ENCODE measurements around the gene DGKD.
A peak's percentile ranks its signal among the peaks of the same experiment; 100 is the strongest.

Gene DGKD

DNA sequence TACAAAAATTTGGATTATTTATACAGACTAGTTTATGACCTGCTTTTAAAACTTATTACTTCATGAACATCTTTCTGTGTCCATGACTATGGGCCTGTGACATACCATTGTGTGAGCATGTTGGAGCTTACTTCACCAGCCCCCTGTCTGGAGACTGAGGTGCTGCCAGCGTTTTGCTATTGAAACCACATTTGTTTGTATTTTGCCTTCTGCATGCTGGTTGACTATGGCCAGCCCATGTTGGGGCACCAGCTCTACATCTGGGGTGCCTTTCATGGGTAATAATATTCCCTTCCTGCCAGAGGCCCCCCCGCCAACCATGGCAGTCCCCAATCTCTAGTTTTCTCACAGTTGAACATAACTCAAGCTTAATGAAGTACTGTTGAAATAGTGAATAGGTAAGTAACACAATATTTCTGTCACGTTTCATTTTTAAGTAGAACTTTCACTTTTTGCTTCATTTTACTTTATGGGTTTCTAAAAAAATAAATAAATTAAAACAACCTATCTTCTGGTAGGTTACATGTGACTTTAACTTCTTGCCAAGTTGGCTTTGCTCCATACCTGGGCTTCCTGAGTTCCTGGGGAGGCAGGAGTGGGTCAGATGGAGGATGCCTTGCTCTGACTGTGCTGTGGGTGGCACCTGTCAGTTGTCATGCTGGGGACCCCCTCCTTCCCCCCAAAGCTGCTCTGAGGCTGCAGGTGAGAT, 63.9 kb downstream of the DGKD start:
- H3K27ac ChIP-seq (ENCODE audit: low read length), result no peak overlapping the region
- ATAC-seq (ENCODE audit: insufficient read depth, low read depth) (no peak), DNase-seq (no peak)
- H3K4me2 ChIP-seq (ENCODE audit: insufficient read depth, low read length), result no peak overlapping the region
- no peak overlapping the region for H2AFZ ChIP-seq (ENCODE audit: low read depth, low read length)
- no peaks in the 10 kb centered on the region for H3K27me3 ChIP-seq (ENCODE audit: insufficient read depth, low read length, poor library complexity)
- H3K4me3 ChIP-seq (ENCODE audit: low read depth in 1 of 2, low read length in 2 of 2), result no peak overlapping the region
- no peak for TF ChIP-seq EZH2 (IDR thresholded peaks at IDR 0.05; ENCODE audit: borderline replicate concordance, low read depth, low read length, severe bottlenecking)
- TF ChIP-seq, protein P1, sequence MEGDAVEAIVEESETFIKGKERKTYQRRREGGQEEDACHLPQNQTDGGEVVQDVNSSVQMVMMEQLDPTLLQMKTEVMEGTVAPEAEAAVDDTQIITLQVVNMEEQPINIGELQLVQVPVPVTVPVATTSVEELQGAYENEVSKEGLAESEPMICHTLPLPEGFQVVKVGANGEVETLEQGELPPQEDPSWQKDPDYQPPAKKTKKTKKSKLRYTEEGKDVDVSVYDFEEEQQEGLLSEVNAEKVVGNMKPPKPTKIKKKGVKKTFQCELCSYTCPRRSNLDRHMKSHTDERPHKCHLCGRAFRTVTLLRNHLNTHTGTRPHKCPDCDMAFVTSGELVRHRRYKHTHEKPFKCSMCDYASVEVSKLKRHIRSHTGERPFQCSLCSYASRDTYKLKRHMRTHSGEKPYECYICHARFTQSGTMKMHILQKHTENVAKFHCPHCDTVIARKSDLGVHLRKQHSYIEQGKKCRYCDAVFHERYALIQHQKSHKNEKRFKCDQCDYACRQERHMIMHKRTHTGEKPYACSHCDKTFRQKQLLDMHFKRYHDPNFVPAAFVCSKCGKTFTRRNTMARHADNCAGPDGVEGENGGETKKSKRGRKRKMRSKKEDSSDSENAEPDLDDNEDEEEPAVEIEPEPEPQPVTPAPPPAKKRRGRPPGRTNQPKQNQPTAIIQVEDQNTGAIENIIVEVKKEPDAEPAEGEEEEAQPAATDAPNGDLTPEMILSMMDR (IDR thresholded peaks at IDR 0.05; ENCODE audit: borderline replicate concordance, extremely low read depth, low read length, poor library complexity, severe bottlenecking), result no peak
- H3K79me2 ChIP-seq (ENCODE audit: insufficient read depth, low read length), result no peaks in the 10 kb centered on the region; the same call in 1 of the 2 replicates
- H3K4me1 ChIP-seq (ENCODE audit: insufficient read depth, low read length), result peaks cover 6% of the 10 kb centered on the region
- H3K36me3 ChIP-seq (ENCODE audit: insufficient read depth, low read length), result no peaks in the 10 kb centered on the region; the same call in 1 of the 2 replicates
- H4K20me1 ChIP-seq (ENCODE audit: insufficient read depth, low read length), result peaks cover 27% of the 10 kb centered on the region; the same call in 1 of the 2 replicates
- no peaks in the 10 kb centered on the region for H3K9me3 ChIP-seq (ENCODE audit: insufficient read depth, low read length, severe bottlenecking)
- no peak overlapping the region for H3K9ac ChIP-seq (ENCODE audit: low read depth, low read length)

DNA sequence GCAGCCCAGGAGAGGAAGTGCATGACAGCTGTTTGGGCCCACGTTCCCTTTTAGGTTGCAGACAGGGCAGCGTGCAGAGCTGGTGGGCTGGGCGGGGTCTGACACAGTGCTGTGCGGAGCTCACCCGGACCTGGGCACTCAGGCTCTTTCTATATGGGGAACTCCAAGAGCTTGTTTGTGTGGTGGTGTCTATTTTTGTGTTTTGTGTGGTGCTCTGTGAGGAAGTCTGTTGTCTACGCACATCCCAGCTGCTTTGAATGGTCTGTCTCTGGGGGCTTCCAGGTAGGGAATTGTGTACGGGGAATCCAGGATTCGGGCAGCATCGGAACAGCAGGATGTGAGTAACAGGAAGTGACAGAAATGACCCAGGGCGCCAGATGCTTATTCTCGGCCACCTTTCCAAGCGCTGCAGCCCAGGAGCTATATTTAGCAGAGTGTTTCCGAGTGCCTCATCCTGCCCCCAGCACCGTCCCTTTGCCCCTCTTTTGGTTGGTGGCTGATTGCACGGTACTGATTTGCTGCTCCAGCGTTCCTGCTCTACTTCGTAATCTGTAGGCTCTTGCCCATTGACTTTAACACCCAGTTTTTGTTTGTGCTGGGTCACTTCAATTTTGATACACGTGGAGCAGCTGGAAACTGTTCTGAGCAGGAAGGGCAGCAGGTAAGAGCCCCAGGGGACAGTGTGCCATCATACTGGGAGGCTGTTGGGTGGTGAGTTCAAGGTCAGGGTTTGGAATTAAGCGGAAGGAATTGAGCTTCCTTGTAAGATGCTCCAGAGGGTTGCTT, 64.7 kb downstream of the DGKD start:
- Histone ChIP-seq H3K79me2 (ENCODE audit: insufficient read depth, low read length) (no peaks in the 10 kb centered on the region; the same call in 1 of the 2 replicates), H3K4me1 (ENCODE audit: insufficient read depth, low read length) (peaks cover 6% of the 10 kb centered on the region), H3K4me3 (ENCODE audit: low read depth in 1 of 2, low read length in 2 of 2) (no peak overlapping the region), H3K4me2 (ENCODE audit: insufficient read depth, low read length) (no peak overlapping the region), H3K9me3 (ENCODE audit: insufficient read depth, low read length, severe bottlenecking) (no peaks in the 10 kb centered on the region), H3K9ac (ENCODE audit: low read depth, low read length) (no peak overlapping the region), H4K20me1 (ENCODE audit: insufficient read depth, low read length) (peaks cover 27% of the 10 kb centered on the region; the same call in 1 of the 2 replicates), H3K27me3 (ENCODE audit: insufficient read depth, low read length, poor library complexity) (no peaks in the 10 kb centered on the region), H3K36me3 (ENCODE audit: insufficient read depth, low read length) (no peaks in the 10 kb centered on the region; the same call in 1 of the 2 replicates), H3K27ac (ENCODE audit: low read length) (no peak overlapping the region), H2AFZ (ENCODE audit: low read depth, low read length) (no peak overlapping the region)
- DNase-seq (no peak), ATAC-seq (ENCODE audit: insufficient read depth, low read depth) (no peak)
- TF ChIP-seq EZH2 (IDR thresholded peaks at IDR 0.05; ENCODE audit: borderline replicate concordance, low read depth, low read length, severe bottlenecking), result no peak
- TF ChIP-seq, protein P1 (IDR thresholded peaks at IDR 0.05; ENCODE audit: borderline replicate concordance, extremely low read depth, low read length, poor library complexity, severe bottlenecking), result no peak

DNA sequence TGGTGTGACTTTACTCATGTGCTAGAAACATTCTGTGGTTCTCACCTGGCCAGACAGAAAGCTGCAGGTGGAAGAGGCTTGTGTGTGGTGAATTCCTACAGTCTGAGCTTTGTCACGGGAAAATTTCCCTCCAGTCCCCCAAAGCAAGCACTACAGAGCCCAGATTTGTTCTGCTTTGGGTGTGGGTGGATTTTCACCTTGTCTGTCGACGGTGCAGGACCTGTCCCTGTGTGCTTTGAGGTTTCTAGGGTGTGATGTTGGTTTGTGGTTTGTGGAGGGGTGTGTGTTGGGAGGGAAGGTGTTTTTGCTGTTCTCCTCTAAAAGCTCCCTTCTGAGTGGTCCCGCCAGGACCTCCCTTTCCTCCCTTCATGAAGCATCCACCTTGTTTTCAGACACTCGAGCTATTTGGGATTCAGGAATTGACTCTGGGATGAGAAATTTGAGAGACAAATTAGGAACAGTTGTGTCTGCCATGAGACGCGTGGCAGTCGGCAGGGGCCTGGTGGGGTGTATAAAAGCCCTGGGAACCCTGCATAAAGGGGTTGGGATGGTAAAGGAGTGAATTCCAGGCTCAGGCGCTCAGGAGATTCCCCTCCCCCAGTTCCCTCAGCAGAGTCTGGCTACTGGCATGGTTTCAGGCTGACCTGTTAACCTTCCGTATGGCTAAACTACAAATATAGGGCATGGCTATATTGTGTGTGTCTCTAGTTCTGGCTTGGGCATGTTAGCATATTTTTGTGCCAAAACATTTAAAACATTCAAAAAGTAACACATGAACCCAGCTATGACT, 65.5 kb downstream of the DGKD start:
- no peaks in the 10 kb centered on the region; the same call in 1 of the 2 replicates for H3K36me3 ChIP-seq (ENCODE audit: insufficient read depth, low read length)
- DNase-seq (no peak), ATAC-seq (ENCODE audit: insufficient read depth, low read depth) (peak; percentile 53; the same call in 2 of the 3 replicates)
- no peak for TF ChIP-seq EZH2 (IDR thresholded peaks at IDR 0.05; ENCODE audit: borderline replicate concordance, low read depth, low read length, severe bottlenecking)
- no peak overlapping the region for H3K4me3 ChIP-seq (ENCODE audit: low read depth in 1 of 2, low read length in 2 of 2)
- H3K27ac ChIP-seq (ENCODE audit: low read length), result no peak overlapping the region
- H3K9me3 ChIP-seq (ENCODE audit: insufficient read depth, low read length, severe bottlenecking), result no peaks in the 10 kb centered on the region
- peaks cover 6% of the 10 kb centered on the region for H3K4me1 ChIP-seq (ENCODE audit: insufficient read depth, low read length)
- peaks cover 27% of the 10 kb centered on the region; the same call in 1 of the 2 replicates for H4K20me1 ChIP-seq (ENCODE audit: insufficient read depth, low read length)
- peaks cover 4% of the 10 kb centered on the region; the same call in 1 of the 2 replicates for H3K79me2 ChIP-seq (ENCODE audit: insufficient read depth, low read length)
- H3K27me3 ChIP-seq (ENCODE audit: insufficient read depth, low read length, poor library complexity), result no peaks in the 10 kb centered on the region
- no peak overlapping the region for H3K9ac ChIP-seq (ENCODE audit: low read depth, low read length)
- H3K4me2 ChIP-seq (ENCODE audit: insufficient read depth, low read length), result no peak overlapping the region
- no peak overlapping the region for H2AFZ ChIP-seq (ENCODE audit: low read depth, low read length)
